ENCODE results near the gene C2orf76. TPM values are rescaled to one million over a fixed set of nuclear protein-coding genes. Genes with fewer than 3 reads are reported as not detected.

Gene C2orf76
- total and polyA plus RNA-seq, 2 experiments from 2014 or later: 5.8 to 21.6 TPM

GRCh38 chr2:119378566-119378965 lies 11.9 kb upstream of the C2orf76 start:
- Mint-ChIP-seq H3K9me3 (peaks cover 5% of the 10 kb centered on the region), H3K4me1 (peaks cover 10% of the 10 kb centered on the region), H3K27me3 (ENCODE audit: insufficient read depth, low read depth, poor library complexity) (peaks cover 4% of the 10 kb centered on the region), H3K36me3 (ENCODE audit: low read depth) (peaks cover 16% of the 10 kb centered on the region), H3K4me3 (no peak overlapping the region), H3K27ac (no peak overlapping the region)
- Histone ChIP-seq H3K4me1 (ENCODE audit: insufficient read depth) (peaks cover 4% of the 10 kb centered on the region; the same call in 1 of the 2 replicates), H3K27ac (ENCODE audit: low read depth) (no peak overlapping the region), H2AFZ (no peak overlapping the region), H3F3A (replicated peaks; ENCODE audit: low read depth) (no peaks in the 10 kb centered on the region), H3K36me3 (ENCODE audit: insufficient read depth) (peaks cover 9% of the 10 kb centered on the region; the same call in 1 of the 2 replicates), H3K4me3 (no peak overlapping the region), H3K27me3 (ENCODE audit: insufficient read depth) (no peaks in the 10 kb centered on the region), H3K9me2 (ENCODE audit: insufficient read depth) (no peaks in the 10 kb centered on the region), H3K4me2 (no peak overlapping the region), H4K20me1 (replicated peaks; ENCODE audit: insufficient read depth) (no peaks in the 10 kb centered on the region), H3K79me2 (replicated peaks; ENCODE audit: insufficient read depth) (no peaks in the 10 kb centered on the region)
- DNase-seq (ENCODE audit: low spot score) (no peak), ATAC-seq (no peak)
- no peak for TF ChIP-seq ZNF331 (CRISPR knock-in tag; IDR thresholded peaks at IDR 0.05; ENCODE audit: low read depth)
- TF ChIP-seq EZH2phosphoT487 (IDR thresholded peaks at IDR 0.05; ENCODE audit: unreplicated experiment): no peak
- no peak for TF ChIP-seq CREB1 (CRISPR knock-in tag; IDR thresholded peaks at IDR 0.05; ENCODE audit: low read depth)
- TF ChIP-seq STAT1 (IDR thresholded peaks at IDR 0.05; ENCODE audit: unreplicated experiment): no peak
- TF ChIP-seq CTCF (conservative IDR thresholded peaks at IDR 0.05; ENCODE audit: low read depth in 2 of 2): no peak
- no peak for TF ChIP-seq ZNF114 (CRISPR knock-in tag; IDR thresholded peaks at IDR 0.05)
- no peak for TF ChIP-seq NANOG (IDR thresholded peaks at IDR 0.05; ENCODE audit: borderline replicate concordance)
- no peak for TF ChIP-seq EZH2 (IDR thresholded peaks at IDR 0.05; ENCODE audit: low read depth, unreplicated experiment)
- no peak for TF ChIP-seq REST (IDR thresholded peaks at IDR 0.05; ENCODE audit: unreplicated experiment)
- no peak for TF ChIP-seq ETS1 (IDR thresholded peaks at IDR 0.05)

Measured in GM23338 (cell line).